NT2/D1 (cell line): Measurements from ENCODE around the gene HTT.

Source experiments
- YY1 ChIP-seq: IDR thresholded peaks from 2 replicates; pipeline ENCODE4 v1.6.1; 2011; ENCODE audit not compliant: insufficient read length, insufficient read depth
- ZNF274 ChIP-seq: IDR thresholded peaks from 2 replicates; pipeline ENCODE4 v1.6.1; 2011; ENCODE audit warnings: mild to moderate bottlenecking, low read depth, low read length

- no peak for TF ChIP-seq YY1
- no peak for TF ChIP-seq ZNF274
These were observed 32.8 kb downstream of the HTT start for GRCh38 chr4:3107271-3107670.
